Measurements from ENCODE around the gene BUD13.

BUD13 gene

GRCh38 chr11:116701876-116702275 lies 70.9 kb downstream of the BUD13 start:
- Histone ChIP-seq H3K9ac (ENCODE audit: low read length) (no peak overlapping the region), H3K27me3 (ENCODE audit: control insufficient read depth, insufficient read depth, low read length) (peaks cover 21% of the 10 kb centered on the region)

GRCh38 chr11:116701297-116701801 lies 71.4 kb downstream of the BUD13 start:
- no peak overlapping the region for H3K9ac ChIP-seq (ENCODE audit: low read length)
- H3K9me3 ChIP-seq (ENCODE audit: control insufficient read depth, low read length): no peaks in the 10 kb centered on the region
- no peak overlapping the region for H3K4me3 ChIP-seq (ENCODE audit: low read length)
- peaks cover 22% of the 10 kb centered on the region for H3K27me3 ChIP-seq (ENCODE audit: control insufficient read depth, insufficient read depth, low read length)
- H3K36me3 ChIP-seq (ENCODE audit: control insufficient read depth, insufficient read depth, low read length): no peaks in the 10 kb centered on the region
- peaks cover 7% of the 10 kb centered on the region for H3K4me1 ChIP-seq (ENCODE audit: control insufficient read depth, insufficient read depth, low read length)

More at GRCh38 chr11:116701876-116702275, 70.9 kb downstream of the BUD13 start:
- peaks cover 3% of the 10 kb centered on the region for H3K4me1 ChIP-seq (ENCODE audit: control insufficient read depth, insufficient read depth, low read length)
- H3K9me3 ChIP-seq (ENCODE audit: control insufficient read depth, low read length): no peaks in the 10 kb centered on the region
- H3K36me3 ChIP-seq (ENCODE audit: control insufficient read depth, insufficient read depth, low read length): no peaks in the 10 kb centered on the region
- no peak overlapping the region for H3K4me3 ChIP-seq (ENCODE audit: low read length)

GRCh38 chr11:116700586-116701220 lies 72.1 kb downstream of the BUD13 start:
- no peaks in the 10 kb centered on the region for H3K9me3 ChIP-seq (ENCODE audit: control insufficient read depth, low read length)
- H3K4me3 ChIP-seq (ENCODE audit: low read length): no peak overlapping the region
- no peak overlapping the region for H3K9ac ChIP-seq (ENCODE audit: low read length)
- H3K27me3 ChIP-seq (ENCODE audit: control insufficient read depth, insufficient read depth, low read length): peaks cover 22% of the 10 kb centered on the region
- peaks cover 7% of the 10 kb centered on the region for H3K4me1 ChIP-seq (ENCODE audit: control insufficient read depth, insufficient read depth, low read length)
- no peaks in the 10 kb centered on the region for H3K36me3 ChIP-seq (ENCODE audit: control insufficient read depth, insufficient read depth, low read length)
